ENCODE results near the gene DNAJC2. TPM values are rescaled to one million over a fixed set of nuclear protein-coding genes. Genes with fewer than 3 reads are reported as not detected.

The DNAJC2 gene
- total RNA-seq, 1 donor from 2014 or later, result 20.7 TPM

- no peak overlapping the region for H3K27ac Mint-ChIP-seq (ENCODE audit: unreplicated experiment)
- TF ChIP-seq CTCF (IDR thresholded peaks at IDR 0.05), result no peak
- H3K4me3 Mint-ChIP-seq (ENCODE audit: unreplicated experiment), result no peak overlapping the region
- no peaks in the 10 kb centered on the region for H3K27me3 Mint-ChIP-seq (ENCODE audit: unreplicated experiment)
- no peaks in the 10 kb centered on the region for H3K9me3 Mint-ChIP-seq (ENCODE audit: unreplicated experiment)
- peaks cover 66% of the 10 kb centered on the region for H3K36me3 Mint-ChIP-seq (ENCODE audit: unreplicated experiment)
- no peaks in the 10 kb centered on the region for H3K4me1 Mint-ChIP-seq (ENCODE audit: unreplicated experiment)
- DNase-seq (ENCODE audit: extremely low spot score, unreplicated experiment), result no peak
Observed at GRCh38 chr7:103316380-103316941, 28.1 kb downstream of the DNAJC2 start.

- no peak for DNase-seq (ENCODE audit: extremely low spot score, unreplicated experiment)
- Mint-ChIP-seq H3K4me3 (ENCODE audit: unreplicated experiment) (no peak overlapping the region), H3K27me3 (ENCODE audit: unreplicated experiment) (no peaks in the 10 kb centered on the region), H3K27ac (ENCODE audit: unreplicated experiment) (no peak overlapping the region), H3K4me1 (ENCODE audit: unreplicated experiment) (no peaks in the 10 kb centered on the region), H3K36me3 (ENCODE audit: unreplicated experiment) (peaks cover 72% of the 10 kb centered on the region), H3K9me3 (ENCODE audit: unreplicated experiment) (no peaks in the 10 kb centered on the region)
- no peak for TF ChIP-seq CTCF (IDR thresholded peaks at IDR 0.05)
Observed at GRCh38 chr7:103314852-103315251, 29.7 kb downstream of the DNAJC2 start.

- Mint-ChIP-seq H3K27me3 (ENCODE audit: unreplicated experiment) (no peaks in the 10 kb centered on the region), H3K4me1 (ENCODE audit: unreplicated experiment) (no peaks in the 10 kb centered on the region), H3K27ac (ENCODE audit: unreplicated experiment) (no peak overlapping the region), H3K4me3 (ENCODE audit: unreplicated experiment) (no peak overlapping the region), H3K9me3 (ENCODE audit: unreplicated experiment) (no peaks in the 10 kb centered on the region), H3K36me3 (ENCODE audit: unreplicated experiment) (peaks cover 61% of the 10 kb centered on the region)
- TF ChIP-seq CTCF (IDR thresholded peaks at IDR 0.05), result no peak
- no peak for DNase-seq (ENCODE audit: extremely low spot score, unreplicated experiment)
Observed at GRCh38 chr7:103307503-103308231, 36.9 kb downstream of the DNAJC2 start.

- Mint-ChIP-seq H3K27me3 (ENCODE audit: unreplicated experiment) (no peaks in the 10 kb centered on the region), H3K36me3 (ENCODE audit: unreplicated experiment) (peaks cover 43% of the 10 kb centered on the region), H3K27ac (ENCODE audit: unreplicated experiment) (no peak overlapping the region), H3K9me3 (ENCODE audit: unreplicated experiment) (no peaks in the 10 kb centered on the region), H3K4me3 (ENCODE audit: unreplicated experiment) (no peak overlapping the region), H3K4me1 (ENCODE audit: unreplicated experiment) (peaks cover 20% of the 10 kb centered on the region)
- no peak for TF ChIP-seq CTCF (IDR thresholded peaks at IDR 0.05)
- no peak for DNase-seq (ENCODE audit: extremely low spot score, unreplicated experiment)
Observed at GRCh38 chr7:103301441-103301840, 43.1 kb downstream of the DNAJC2 start.

GRCh38 chr7:103299660-103300059 lies 44.9 kb downstream of the DNAJC2 start:
- Mint-ChIP-seq H3K9me3 (ENCODE audit: unreplicated experiment) (no peaks in the 10 kb centered on the region), H3K4me3 (ENCODE audit: unreplicated experiment) (no peak overlapping the region), H3K27me3 (ENCODE audit: unreplicated experiment) (no peaks in the 10 kb centered on the region), H3K36me3 (ENCODE audit: unreplicated experiment) (peaks cover 36% of the 10 kb centered on the region), H3K4me1 (ENCODE audit: unreplicated experiment) (peaks cover 20% of the 10 kb centered on the region), H3K27ac (ENCODE audit: unreplicated experiment) (no peak overlapping the region)
- DNase-seq (ENCODE audit: extremely low spot score, unreplicated experiment), result no peak
- TF ChIP-seq CTCF (IDR thresholded peaks at IDR 0.05), result no peak

Data from osteocyte (in vitro differentiated cells).